Effector memory CD8-positive, alpha-beta T cell (primary cell): ENCODE data around the gene FAM53B.
"Not testable (repeated sequence)": the region's sequence is repeated elsewhere in the genome, so short reads cannot be mapped to it uniquely, and the experiment has no call there.

Experiments
- ATAC-seq: fragments of 150-1000 bp; cut with Tn5 transposase; replicated peaks from 2 replicates; pipeline ENCODE4 v1.10.0; 2021; ENCODE audit warnings: mild to moderate bottlenecking, moderate library complexity
- DNase-seq, 3 experiments: peaks; one replicate each; pipeline ENCODE4 v3.0.0; 2021
- H3K27ac Mint-ChIP-seq, 2 donors: one replicate each; pipeline ENCODE4 v1.8.0; 2022; ENCODE audit warnings: mild to moderate bottlenecking in 2 of 2, mixed read lengths in 2 of 2, moderate library complexity in 2 of 2
- H3K27me3 Mint-ChIP-seq, 2 donors: one replicate each; pipeline ENCODE4 v1.8.0; 2022; ENCODE audit warnings: mixed read lengths in 2 of 2
- H3K36me3 Mint-ChIP-seq: one replicate; pipeline ENCODE4 v1.8.0; 2022; ENCODE audit warnings: mild to moderate bottlenecking, moderate library complexity, mixed read lengths; ENCODE audit not compliant: insufficient read depth
- H3K4me1 Mint-ChIP-seq, 2 donors: one replicate each; pipeline ENCODE4 v1.8.0; 2022; ENCODE audit warnings: low read depth in 2 of 2, mixed read lengths in 2 of 2
- H3K4me3 Mint-ChIP-seq, 2 donors: one replicate each; pipeline ENCODE4 v1.8.0; 2022; ENCODE audit warnings: mild to moderate bottlenecking in 2 of 2, mixed read lengths in 2 of 2, moderate library complexity in 2 of 2
- H3K9me3 Mint-ChIP-seq, 2 donors: one replicate each; pipeline ENCODE4 v1.8.0; 2022; ENCODE audit warnings: mixed read lengths in 2 of 2

Gene FAM53B

GRCh38 chr10:124614003-124614659 lies 130.0 kb downstream of the FAM53B start:
- H3K27ac Mint-ChIP-seq: peak overlapping the region; percentile 84 to 94
- H3K4me3 Mint-ChIP-seq: peak overlapping the region; percentile 63 to 76

DNA sequence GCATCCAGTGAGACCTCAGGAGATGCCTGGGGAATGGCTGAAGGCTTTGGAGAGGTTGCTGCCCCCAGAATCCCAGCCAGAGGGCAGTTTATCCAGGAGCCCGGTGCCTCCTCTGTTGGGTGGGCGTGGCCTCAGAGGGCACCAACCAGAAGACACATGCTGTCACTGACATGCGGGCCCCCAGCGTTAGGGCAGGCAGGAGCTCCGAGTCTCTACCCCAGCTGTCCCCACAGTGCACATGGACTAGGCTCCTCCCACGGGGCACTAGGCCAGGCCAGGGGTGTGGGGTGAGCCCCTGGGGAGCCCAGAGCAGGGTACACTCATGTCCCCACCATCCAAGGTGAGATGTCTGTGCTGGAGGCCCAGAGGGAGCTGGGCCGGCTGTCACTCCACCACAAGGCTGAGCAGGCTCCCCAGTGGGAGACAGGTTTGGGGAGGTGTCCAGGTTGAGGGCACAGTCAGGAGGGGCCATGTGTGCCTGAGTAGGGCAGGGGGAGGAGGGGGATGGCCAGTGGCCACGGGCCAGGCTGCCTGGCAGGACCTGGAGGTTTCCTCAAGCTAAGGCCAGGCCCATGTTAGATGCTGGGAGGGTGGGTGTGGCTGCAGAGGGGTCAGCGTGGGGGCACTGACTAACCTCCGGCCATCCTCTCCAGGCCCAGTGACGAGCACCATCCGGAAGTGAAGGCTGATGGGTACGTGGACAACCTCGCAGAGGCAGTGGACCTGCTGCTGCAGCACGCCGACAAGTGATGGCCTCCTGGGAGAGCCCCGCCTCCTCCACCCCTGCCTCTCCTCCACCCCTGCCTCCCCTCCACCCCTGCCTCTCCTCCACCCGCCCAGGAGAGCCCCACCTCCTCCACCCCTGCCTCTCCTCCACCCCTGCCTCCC lies 131.3 kb downstream of the FAM53B start:
- Mint-ChIP-seq H3K9me3 (no peaks in the 10 kb centered on the region), H3K4me1 (peaks cover 50 to 57% of the 10 kb centered on the region in 2 donors), H3K36me3 (peaks cover 52% of the 10 kb centered on the region), H3K27me3 (no peaks in the 10 kb centered on the region), H3K27ac (peak overlapping the region; percentile 94), H3K4me3 (peak overlapping the region; percentile 74 to 76)
- peak in 1 of 3 experiments; percentile 28 for DNase-seq
- ATAC-seq: peak; percentile 27

More at GRCh38 chr10:124614003-124614659, 130.0 kb downstream of the FAM53B start:
- Mint-ChIP-seq H3K9me3 (no peaks in the 10 kb centered on the region), H3K36me3 (peaks cover 56% of the 10 kb centered on the region), H3K4me1 (peaks cover 60 to 67% of the 10 kb centered on the region in 2 donors), H3K27me3 (no peaks in the 10 kb centered on the region)
- no peak for DNase-seq
- ATAC-seq: no peak

GRCh38 chr10:124611738-124612137 lies 132.4 kb downstream of the FAM53B start:
- ATAC-seq (peak; percentile 83), DNase-seq (peak; percentile 69 to 71 (median 70))
- peaks cover 55% of the 10 kb centered on the region for H3K36me3 Mint-ChIP-seq
- H3K27ac Mint-ChIP-seq: peak overlapping the region; percentile 94
- peaks cover 45 to 57% of the 10 kb centered on the region in 2 donors for H3K4me1 Mint-ChIP-seq
- no peaks in the 10 kb centered on the region for H3K27me3 Mint-ChIP-seq
- H3K4me3 Mint-ChIP-seq: peak overlapping the region; percentile 74 to 76
- H3K9me3 Mint-ChIP-seq: no peaks in the 10 kb centered on the region

GRCh38 chr10:124610851-124611250 lies 133.3 kb downstream of the FAM53B start:
- Mint-ChIP-seq H3K27ac (peak overlapping the region; percentile 94), H3K36me3 (peaks cover 47% of the 10 kb centered on the region), H3K4me3 (peak overlapping the region; percentile 74 to 76), H3K4me1 (peaks cover 37 to 49% of the 10 kb centered on the region in 2 donors)
- H3K27me3 Mint-ChIP-seq, ATAC-seq, DNase-seq, H3K9me3 Mint-ChIP-seq: not testable (repeated sequence)

GRCh38 chr10:124610186-124610585 lies 134.0 kb downstream of the FAM53B start:
- H3K4me1 Mint-ChIP-seq: peaks cover 36 to 46% of the 10 kb centered on the region in 2 donors
- H3K36me3 Mint-ChIP-seq: peaks cover 46% of the 10 kb centered on the region
- not testable (repeated sequence) for H3K27me3 Mint-ChIP-seq, DNase-seq, ATAC-seq, H3K4me3 Mint-ChIP-seq, H3K9me3 Mint-ChIP-seq
- peak overlapping the region in 1 of 2 donors; percentile 51 for H3K27ac Mint-ChIP-seq

DNA sequence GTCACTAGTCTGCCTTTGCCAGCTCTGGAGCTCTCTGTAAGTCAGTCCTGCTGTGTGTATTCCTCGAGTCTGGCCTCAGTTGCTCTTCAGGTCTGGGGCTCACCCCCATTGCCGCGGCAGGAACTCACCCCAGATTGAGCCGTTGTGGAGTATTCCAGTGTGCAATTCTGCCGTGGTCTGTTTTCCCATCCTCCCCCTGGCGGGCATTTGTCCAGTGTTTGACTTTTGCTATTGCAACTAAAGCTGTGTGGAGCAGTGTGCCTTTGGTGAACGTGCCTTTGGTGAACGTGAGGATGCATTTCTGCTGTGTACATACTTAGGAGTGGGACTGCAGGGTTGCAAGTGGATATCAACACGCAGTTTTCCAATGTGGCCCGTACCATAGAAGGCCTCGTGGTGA lies 134.5 kb downstream of the FAM53B start:
- Mint-ChIP-seq H3K27ac (peak overlapping the region in 1 of 2 donors; percentile 51), H3K9me3 (no peaks in the 10 kb centered on the region), H3K36me3 (peaks cover 43% of the 10 kb centered on the region), H3K27me3 (no peaks in the 10 kb centered on the region), H3K4me3 (no peak overlapping the region), H3K4me1 (peaks cover 33 to 42% of the 10 kb centered on the region in 2 donors)
- DNase-seq (no peak), ATAC-seq (no peak)

GRCh38 chr10:124608093-124608721 lies 136.0 kb downstream of the FAM53B start:
- no peak overlapping the region for H3K4me3 Mint-ChIP-seq

GRCh38 chr10:124607693-124608092 lies 136.5 kb downstream of the FAM53B start:
- DNase-seq: no peak
- Mint-ChIP-seq H3K4me3 (no peak overlapping the region), H3K36me3 (peaks cover 35% of the 10 kb centered on the region), H3K27ac (peak overlapping the region in 1 of 2 donors; percentile 72), H3K27me3 (no peaks in the 10 kb centered on the region), H3K4me1 (peaks cover 22 to 29% of the 10 kb centered on the region in 2 donors), H3K9me3 (no peaks in the 10 kb centered on the region)
- no peak for ATAC-seq

More at GRCh38 chr10:124608093-124608721, 136.0 kb downstream of the FAM53B start:
- no peak for ATAC-seq
- Mint-ChIP-seq H3K36me3 (peaks cover 34% of the 10 kb centered on the region), H3K4me1 (peaks cover 24 to 32% of the 10 kb centered on the region in 2 donors), H3K27me3 (no peaks in the 10 kb centered on the region), H3K27ac (no peak overlapping the region), H3K9me3 (no peaks in the 10 kb centered on the region)
- DNase-seq: no peak

GRCh38 chr10:124606822-124607221 lies 137.4 kb downstream of the FAM53B start:
- Mint-ChIP-seq H3K36me3 (peaks cover 30% of the 10 kb centered on the region), H3K9me3 (no peaks in the 10 kb centered on the region), H3K27ac (peak overlapping the region; percentile 29 to 49), H3K4me1 (peaks cover 15 to 20% of the 10 kb centered on the region in 2 donors), H3K27me3 (no peaks in the 10 kb centered on the region), H3K4me3 (no peak overlapping the region)
- ATAC-seq (no peak), DNase-seq (no peak)

DNA sequence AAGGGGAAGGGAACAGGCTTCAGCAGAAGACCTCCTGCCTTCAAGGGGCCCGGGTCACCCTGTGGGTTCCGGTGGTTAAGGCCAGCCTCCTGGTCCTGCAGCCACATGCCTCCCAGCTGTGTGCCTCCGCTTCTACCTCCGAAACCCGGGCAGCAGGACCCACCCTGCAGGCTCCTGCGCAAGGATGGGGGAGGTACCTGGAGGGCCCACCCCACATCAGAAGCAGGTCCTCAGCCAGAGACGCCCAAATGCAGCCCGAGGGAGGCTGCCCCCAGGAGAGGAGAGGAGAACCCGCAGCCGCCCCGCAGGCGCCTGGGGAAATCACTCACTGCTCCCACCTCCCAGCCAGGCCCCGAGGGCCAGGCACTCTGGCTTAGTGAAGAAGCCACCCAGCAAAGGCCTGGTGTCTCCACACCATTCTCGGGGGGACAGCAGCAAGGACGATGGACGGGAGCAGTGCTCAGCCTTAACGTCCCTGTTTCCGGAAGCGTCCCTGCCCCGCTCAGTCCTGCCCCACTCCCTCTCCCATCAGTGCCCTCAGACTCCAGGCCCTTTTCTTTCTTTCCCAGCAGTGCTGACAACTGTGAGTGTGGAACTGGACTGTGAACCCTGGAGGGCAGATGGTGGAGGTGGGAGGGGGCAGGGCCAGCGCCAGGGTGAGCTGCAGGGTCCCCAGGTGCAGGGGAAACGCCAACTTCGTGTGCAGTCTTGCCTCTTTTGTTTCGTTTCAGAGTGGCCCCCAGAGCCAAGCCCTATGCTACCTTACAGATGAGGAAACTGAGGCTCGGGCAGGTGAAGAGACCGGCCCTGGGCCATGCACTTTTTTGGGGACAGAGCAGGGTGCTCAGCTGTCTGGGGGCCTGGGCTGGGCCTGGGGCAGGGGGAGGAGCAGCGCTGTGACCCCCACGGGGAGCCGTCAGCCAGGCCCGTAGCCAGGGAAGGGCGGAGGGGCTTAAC lies 138.0 kb downstream of the FAM53B start:
- peak overlapping the region; percentile 49 to 75 for H3K27ac Mint-ChIP-seq
- H3K9me3 Mint-ChIP-seq: no peaks in the 10 kb centered on the region
- DNase-seq (no peak), ATAC-seq (no peak)
- H3K4me1 Mint-ChIP-seq: peaks cover 11 to 13% of the 10 kb centered on the region in 2 donors
- peaks cover 30% of the 10 kb centered on the region for H3K36me3 Mint-ChIP-seq
- H3K27me3 Mint-ChIP-seq: no peaks in the 10 kb centered on the region
- no peak overlapping the region for H3K4me3 Mint-ChIP-seq

- H3K36me3 Mint-ChIP-seq: peaks cover 32% of the 10 kb centered on the region
- H3K4me3 Mint-ChIP-seq: no peak overlapping the region
- H3K27ac Mint-ChIP-seq: peak overlapping the region; percentile 46 to 75
- no peaks in the 10 kb centered on the region for H3K9me3 Mint-ChIP-seq
- DNase-seq (no peak), ATAC-seq (no peak)
- H3K27me3 Mint-ChIP-seq: no peaks in the 10 kb centered on the region
- H3K4me1 Mint-ChIP-seq: peaks cover 11 to 15% of the 10 kb centered on the region in 2 donors
Measured at GRCh38 chr10:124605481-124605855, 138.7 kb downstream of the FAM53B start.

GRCh38 chr10:124605001-124605370 lies 139.2 kb downstream of the FAM53B start:
- DNase-seq: no peak
- no peak for ATAC-seq
- H3K27me3 Mint-ChIP-seq: no peaks in the 10 kb centered on the region
- peak overlapping the region; percentile 46 to 75 for H3K27ac Mint-ChIP-seq
- no peaks in the 10 kb centered on the region for H3K9me3 Mint-ChIP-seq
- H3K36me3 Mint-ChIP-seq: peaks cover 32% of the 10 kb centered on the region
- H3K4me3 Mint-ChIP-seq: no peak overlapping the region
- peaks cover 10 to 15% of the 10 kb centered on the region in 2 donors for H3K4me1 Mint-ChIP-seq
